Stimulated activated CD4-positive, alpha-beta T cell treated with anti-CD3 and anti-CD28 coated beads, Interleukin-1b, Interleukin-23, amount 100 ng/mL, for 24 hours (primary cell): ENCODE measurements around the gene MEF2D.
A peak's percentile ranks its signal among the peaks of the same experiment; 100 is the strongest.

Source experiments
- DNase-seq, 4 experiments: peaks; one replicate each; pipeline ENCODE4 v3.0.0-alpha.2; 2020; ENCODE audit warnings: low read depth in 4 of 4, low spot score in 1 of 4

Gene MEF2D

GRCh38 chr1:156489166-156489934, 11.2 kb downstream of the MEF2D start:
- DNase-seq: no peak

- DNase-seq: no peak
Measured at GRCh38 chr1:156488566-156489165, 11.9 kb downstream of the MEF2D start.

- no peak for DNase-seq
Measured at GRCh38 chr1:156487862-156488261, 12.7 kb downstream of the MEF2D start.

- no peak for DNase-seq
Measured at GRCh38 chr1:156486421-156487344, 13.9 kb downstream of the MEF2D start.

GRCh38 chr1:156485984-156486383, 14.6 kb downstream of the MEF2D start:
- no peak for DNase-seq

- no peak for DNase-seq
Measured at GRCh38 chr1:156484480-156485058, 16.0 kb downstream of the MEF2D start.

- DNase-seq: no peak
Measured at GRCh38 chr1:156483397-156483796, 17.2 kb downstream of the MEF2D start.

- no peak for DNase-seq
Measured at GRCh38 chr1:156482276-156482675, 18.3 kb downstream of the MEF2D start.

- no peak for DNase-seq
Measured at GRCh38 chr1:156481527-156481926, 19.0 kb downstream of the MEF2D start.

- DNase-seq: peak; percentile 58 to 68 (median 64)
Measured at GRCh38 chr1:156480411-156481192, 20.0 kb downstream of the MEF2D start.

GRCh38 chr1:156480016-156480370, 20.6 kb downstream of the MEF2D start:
- DNase-seq: no peak

- DNase-seq: no peak
Measured at GRCh38 chr1:156479093-156480015, 21.2 kb downstream of the MEF2D start.

GRCh38 chr1:156478250-156478627, 22.3 kb downstream of the MEF2D start:
- DNase-seq: no peak

GRCh38 chr1:156477526-156478249, 22.9 kb downstream of the MEF2D start:
- no peak for DNase-seq

- no peak for DNase-seq
Measured at GRCh38 chr1:156476501-156477298, 23.9 kb downstream of the MEF2D start.

GRCh38 chr1:156475568-156476500, 24.7 kb downstream of the MEF2D start:
- no peak for DNase-seq

- DNase-seq: no peak
Measured at GRCh38 chr1:156474966-156475365, 25.6 kb downstream of the MEF2D start.
